Measurements from ENCODE around the gene GALNT7.

Gene GALNT7

DNA sequence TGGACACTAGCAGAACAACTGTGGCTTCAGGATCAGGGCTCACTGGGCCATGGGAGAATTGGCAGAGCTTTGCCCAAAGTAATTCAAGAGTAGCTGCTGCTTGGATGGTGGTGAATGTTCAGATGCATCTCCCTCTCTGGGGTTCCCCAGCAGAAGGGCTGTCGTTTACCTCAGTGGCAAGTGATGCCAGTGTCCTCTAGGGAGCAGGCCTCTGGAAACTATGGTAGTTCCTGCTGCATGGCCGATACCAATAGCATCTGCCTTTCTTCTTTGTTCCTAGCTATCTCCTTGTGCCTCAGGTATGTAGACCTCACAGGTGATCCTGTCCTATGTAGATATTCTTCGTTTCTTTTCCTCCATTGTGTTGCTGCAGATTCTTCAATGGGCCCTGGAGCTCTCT, 139.2 kb downstream of the GALNT7 start:
- Histone ChIP-seq H3K4me1 (ENCODE audit: insufficient read depth, low read length) (no peaks in the 10 kb centered on the region), H3K36me3 (ENCODE audit: insufficient read depth, low read length) (peaks cover 54% of the 10 kb centered on the region), H3K27me3 (ENCODE audit: insufficient read depth, low read length) (no peaks in the 10 kb centered on the region), H3K9ac (ENCODE audit: low read depth, low read length) (no peak overlapping the region), H3K27ac (ENCODE audit: low read depth, low read length) (no peak overlapping the region), H3K9me3 (ENCODE audit: insufficient read depth, low read depth, low read length) (no peaks in the 10 kb centered on the region), H3K4me3 (ENCODE audit: low read length) (no peak overlapping the region)
- 91% methylated on average over 3 of the region's 3 CpGs for WGBS

DNA sequence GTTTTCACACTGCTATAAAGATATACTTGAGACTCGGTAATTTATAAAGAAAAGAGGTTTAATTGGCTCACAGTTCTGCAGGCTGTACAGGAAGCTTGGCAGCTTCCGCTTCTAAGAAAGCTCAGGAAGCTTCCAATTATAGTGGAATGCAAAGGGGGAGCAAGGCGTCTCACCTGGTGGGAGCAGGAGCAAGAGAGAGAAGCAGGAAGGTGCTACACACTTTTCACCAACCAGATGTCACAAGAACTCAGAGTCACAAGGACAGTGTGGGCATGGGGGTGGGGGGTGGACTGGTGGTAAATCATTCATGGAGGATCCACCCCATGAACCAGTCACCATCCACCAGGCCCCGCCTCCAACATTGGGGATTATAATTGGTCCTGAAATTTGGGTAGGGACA, 142.8 kb downstream of the GALNT7 start:
- Histone ChIP-seq H3K9ac (ENCODE audit: low read depth, low read length) (no peak overlapping the region), H3K4me3 (ENCODE audit: low read length) (no peak overlapping the region), H3K27ac (ENCODE audit: low read depth, low read length) (no peak overlapping the region), H3K4me1 (ENCODE audit: insufficient read depth, low read length) (no peaks in the 10 kb centered on the region), H3K36me3 (ENCODE audit: insufficient read depth, low read length) (peaks cover 57% of the 10 kb centered on the region), H3K9me3 (ENCODE audit: insufficient read depth, low read depth, low read length) (no peaks in the 10 kb centered on the region), H3K27me3 (ENCODE audit: insufficient read depth, low read length) (no peaks in the 10 kb centered on the region)
- WGBS = 95% methylated on average over 4 of the region's 4 CpGs

DNA sequence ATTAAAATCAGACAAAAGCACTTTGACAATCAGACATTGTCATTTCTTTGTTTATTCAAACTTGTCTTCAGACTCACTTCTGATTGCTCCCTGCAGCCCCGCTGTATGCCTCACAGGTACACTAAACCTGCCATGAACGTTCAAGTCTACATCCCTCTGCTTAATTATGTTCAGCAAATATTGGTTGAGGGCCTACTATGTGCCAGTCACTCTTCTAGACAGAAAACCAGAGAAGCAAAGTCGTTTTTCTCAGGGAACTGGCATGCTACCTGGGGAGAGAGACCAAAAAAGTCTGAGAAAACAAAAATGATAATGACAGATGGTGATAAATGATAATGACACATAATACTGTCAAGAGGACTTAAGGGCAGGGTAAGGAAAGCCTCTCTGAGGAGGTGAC, 146.1 kb downstream of the GALNT7 start:
- peaks cover 25% of the 10 kb centered on the region for H3K4me1 ChIP-seq (ENCODE audit: insufficient read depth, low read length)
- H3K36me3 ChIP-seq (ENCODE audit: insufficient read depth, low read length) = peaks cover 57% of the 10 kb centered on the region
- no peaks in the 10 kb centered on the region for H3K9me3 ChIP-seq (ENCODE audit: insufficient read depth, low read depth, low read length)
- H3K4me3 ChIP-seq (ENCODE audit: low read length) = no peak overlapping the region
- 90% methylated on average over 3 of the region's 3 CpGs for WGBS
- no peak overlapping the region for H3K27ac ChIP-seq (ENCODE audit: low read depth, low read length)
- H3K27me3 ChIP-seq (ENCODE audit: insufficient read depth, low read length) = no peaks in the 10 kb centered on the region
- no peak overlapping the region for H3K9ac ChIP-seq (ENCODE audit: low read depth, low read length)

DNA sequence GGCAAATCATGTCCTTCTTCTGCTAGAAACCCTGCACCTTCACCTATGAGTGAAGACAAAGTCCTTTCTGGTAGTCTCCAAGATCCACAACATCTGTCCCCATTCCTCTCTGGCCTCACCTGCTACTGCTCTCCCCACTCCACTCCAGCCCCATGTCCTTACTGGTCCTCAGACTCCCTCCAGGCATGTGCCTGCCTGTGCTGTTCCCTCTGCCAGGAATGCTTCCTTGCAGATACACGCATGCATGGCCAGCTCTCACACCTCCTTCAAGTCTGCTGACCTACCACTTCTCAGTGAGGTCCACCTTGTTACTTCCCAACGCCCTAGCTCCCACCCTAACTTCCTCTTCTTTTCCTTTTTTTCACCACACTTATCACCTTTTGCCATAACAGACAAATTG, 147.4 kb downstream of the GALNT7 start:
- Histone ChIP-seq H3K27me3 (ENCODE audit: insufficient read depth, low read length) (no peaks in the 10 kb centered on the region), H3K4me1 (ENCODE audit: insufficient read depth, low read length) (peaks cover 26% of the 10 kb centered on the region), H3K9ac (ENCODE audit: low read depth, low read length) (no peak overlapping the region), H3K27ac (ENCODE audit: low read depth, low read length) (no peak overlapping the region), H3K4me3 (ENCODE audit: low read length) (no peak overlapping the region), H3K9me3 (ENCODE audit: insufficient read depth, low read depth, low read length) (no peaks in the 10 kb centered on the region), H3K36me3 (ENCODE audit: insufficient read depth, low read length) (peaks cover 59% of the 10 kb centered on the region)
- 90% methylated on average over 2 of the region's 2 CpGs for WGBS

DNA sequence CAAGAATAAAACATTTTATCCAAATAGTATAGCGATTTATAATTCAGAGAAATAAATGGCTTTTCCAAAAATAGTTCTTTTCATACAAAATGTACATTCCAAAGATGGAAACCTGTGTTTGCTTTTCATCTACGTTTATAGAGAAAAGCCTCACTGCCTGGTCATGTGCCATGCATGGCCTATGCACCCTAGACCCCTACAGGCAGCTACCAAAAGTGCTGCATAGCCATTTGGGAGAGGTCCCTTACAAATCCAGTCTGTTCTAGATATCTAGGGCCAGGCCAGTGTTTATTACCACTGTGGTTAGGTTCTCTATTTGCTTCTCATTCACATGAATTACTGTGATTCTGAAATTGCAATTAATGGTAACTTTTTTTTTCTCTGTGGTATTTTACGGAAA, 148.4 kb downstream of the GALNT7 start:
- Histone ChIP-seq H3K27ac (ENCODE audit: low read depth, low read length) (0 out of 2 replicates have a peak overlapping the region, but pooled peaks have one; percentile 75), H3K4me3 (ENCODE audit: low read length) (no peak overlapping the region), H3K9ac (ENCODE audit: low read depth, low read length) (no peak overlapping the region), H3K9me3 (ENCODE audit: insufficient read depth, low read depth, low read length) (no peaks in the 10 kb centered on the region), H3K27me3 (ENCODE audit: insufficient read depth, low read length) (no peaks in the 10 kb centered on the region), H3K4me1 (ENCODE audit: insufficient read depth, low read length) (peaks cover 26% of the 10 kb centered on the region), H3K36me3 (ENCODE audit: insufficient read depth, low read length) (peaks cover 67% of the 10 kb centered on the region)
- WGBS = 93% methylated on average over 3 of the region's 3 CpGs

DNA sequence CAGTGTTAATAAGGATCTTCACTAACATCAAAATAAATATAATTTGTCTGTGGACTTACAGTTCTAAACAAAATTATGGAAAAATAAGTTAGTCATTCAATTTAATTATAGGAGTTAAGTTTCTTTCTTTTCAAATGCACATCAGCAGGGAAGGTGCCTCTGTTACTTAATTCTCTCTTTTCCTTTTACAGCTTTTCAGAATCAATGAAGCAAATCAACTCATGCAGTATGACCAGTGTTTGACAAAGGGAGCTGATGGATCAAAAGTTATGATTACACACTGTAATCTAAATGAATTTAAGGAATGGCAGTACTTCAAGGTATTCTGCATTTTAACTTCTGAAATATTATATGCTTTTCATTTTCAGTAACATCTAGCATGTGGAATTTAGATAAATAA, 149.6 kb downstream of the GALNT7 start:
- Histone ChIP-seq H3K4me1 (ENCODE audit: insufficient read depth, low read length) (peaks cover 26% of the 10 kb centered on the region), H3K9ac (ENCODE audit: low read depth, low read length) (no peak overlapping the region; the same call in 1 of the 2 replicates), H3K36me3 (ENCODE audit: insufficient read depth, low read length) (peaks cover 80% of the 10 kb centered on the region), H3K27me3 (ENCODE audit: insufficient read depth, low read length) (no peaks in the 10 kb centered on the region), H3K9me3 (ENCODE audit: insufficient read depth, low read depth, low read length) (no peaks in the 10 kb centered on the region), H3K4me3 (ENCODE audit: low read length) (peak overlapping the region; percentile 18; the same call in 1 of the 2 replicates), H3K27ac (ENCODE audit: low read depth, low read length) (peak overlapping the region; percentile 75)

DNA sequence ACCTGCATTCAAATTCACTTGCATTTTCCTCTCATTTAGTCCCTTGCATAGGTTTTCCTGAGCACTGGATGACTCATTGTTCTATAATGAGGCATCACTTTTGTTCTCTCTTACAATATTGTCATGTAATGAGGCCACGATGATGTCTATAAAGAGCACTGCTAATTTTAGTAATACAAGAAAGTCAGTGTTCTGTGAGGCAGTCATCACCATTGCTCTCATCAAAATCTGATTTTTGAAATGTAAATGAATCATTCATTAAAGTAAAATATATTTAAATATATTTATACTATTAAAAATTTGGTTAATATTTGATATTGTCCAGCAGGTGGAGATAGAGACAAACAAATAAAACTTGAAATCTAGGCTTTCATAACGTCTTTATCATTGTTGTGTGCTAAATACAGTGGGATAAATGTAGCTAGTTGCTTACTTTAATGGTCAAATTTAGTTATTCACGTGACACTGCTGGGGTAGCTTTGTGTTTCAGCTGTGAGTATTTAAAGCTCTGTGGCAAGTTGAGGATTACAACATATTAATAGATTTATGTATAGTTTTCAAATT, 150.1 kb downstream of the GALNT7 start:
- H3K27ac ChIP-seq (ENCODE audit: low read depth, low read length) = peak overlapping the region; percentile 75
- H3K36me3 ChIP-seq (ENCODE audit: insufficient read depth, low read length) = peaks cover 82% of the 10 kb centered on the region
- no peaks in the 10 kb centered on the region for H3K27me3 ChIP-seq (ENCODE audit: insufficient read depth, low read length)
- peaks cover 26% of the 10 kb centered on the region for H3K4me1 ChIP-seq (ENCODE audit: insufficient read depth, low read length)
- WGBS = 68% methylated on average over 3 of the region's 3 CpGs
- no peak overlapping the region for H3K9ac ChIP-seq (ENCODE audit: low read depth, low read length)
- peak overlapping the region; percentile 18; the same call in 1 of the 2 replicates for H3K4me3 ChIP-seq (ENCODE audit: low read length)
- H3K9me3 ChIP-seq (ENCODE audit: insufficient read depth, low read depth, low read length) = no peaks in the 10 kb centered on the region

DNA sequence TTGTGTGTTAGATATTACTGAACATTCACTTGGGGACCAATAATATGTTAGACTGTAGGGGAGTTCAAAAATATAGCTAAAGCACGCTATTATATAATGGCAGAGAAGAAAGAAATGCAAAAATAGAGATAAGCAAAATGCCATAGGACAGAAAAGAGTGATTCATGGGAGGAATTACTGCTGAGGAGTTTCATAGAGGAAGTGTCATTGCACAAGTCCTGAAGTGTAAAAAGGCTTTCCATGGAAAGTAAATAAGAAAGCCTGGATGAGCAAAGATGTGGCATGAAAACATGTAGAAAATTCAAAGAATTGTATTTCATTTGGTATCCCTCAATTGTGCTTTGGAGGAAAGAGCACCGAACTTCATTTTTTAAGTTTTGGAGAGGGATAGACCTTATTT, 151.1 kb downstream of the GALNT7 start:
- Histone ChIP-seq H3K36me3 (ENCODE audit: insufficient read depth, low read length) (peaks cover 79% of the 10 kb centered on the region), H3K4me1 (ENCODE audit: insufficient read depth, low read length) (peaks cover 26% of the 10 kb centered on the region), H3K4me3 (ENCODE audit: low read length) (no peak overlapping the region), H3K27ac (ENCODE audit: low read depth, low read length) (no peak overlapping the region), H3K27me3 (ENCODE audit: insufficient read depth, low read length) (no peaks in the 10 kb centered on the region), H3K9ac (ENCODE audit: low read depth, low read length) (no peak overlapping the region), H3K9me3 (ENCODE audit: insufficient read depth, low read depth, low read length) (no peaks in the 10 kb centered on the region)
- WGBS = 96% methylated on average over 2 of the region's 2 CpGs

DNA sequence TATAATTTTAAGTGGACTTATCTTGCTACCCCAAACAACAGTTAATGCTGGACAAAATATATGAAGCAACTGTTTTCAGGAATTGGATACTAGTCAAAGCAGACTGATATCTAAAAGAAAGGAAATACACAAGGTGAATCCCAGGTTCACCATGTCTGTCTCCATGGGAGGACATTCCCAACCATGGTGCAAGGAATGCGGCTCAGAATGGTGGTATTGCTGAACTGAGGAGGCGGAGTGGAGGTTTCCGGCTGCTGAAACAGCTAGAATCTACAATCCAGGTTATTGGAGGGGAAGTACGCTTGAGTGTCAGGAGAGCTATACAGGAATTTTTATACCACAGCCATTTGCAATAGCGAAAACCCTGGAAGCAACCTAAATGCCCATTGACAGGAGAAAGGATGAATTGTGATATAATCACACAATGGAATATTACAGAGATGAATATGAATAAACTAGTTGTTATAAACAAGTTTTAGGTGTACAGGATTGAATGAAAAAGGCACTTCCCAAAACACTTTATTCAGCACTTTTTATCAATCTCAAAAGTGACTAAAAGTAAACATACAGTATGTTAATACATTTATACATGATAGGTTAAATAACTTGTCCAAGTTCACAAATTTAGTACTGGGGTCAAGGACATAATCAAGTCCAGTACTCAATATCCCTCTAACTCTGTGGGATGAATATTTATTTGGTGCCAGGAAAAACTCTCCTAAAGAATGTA, 156.6 kb downstream of the GALNT7 start:
- 95% methylated on average over 4 of the region's 5 CpGs for WGBS
- peaks cover 93% of the 10 kb centered on the region for H3K36me3 ChIP-seq (ENCODE audit: insufficient read depth, low read length)

DNA sequence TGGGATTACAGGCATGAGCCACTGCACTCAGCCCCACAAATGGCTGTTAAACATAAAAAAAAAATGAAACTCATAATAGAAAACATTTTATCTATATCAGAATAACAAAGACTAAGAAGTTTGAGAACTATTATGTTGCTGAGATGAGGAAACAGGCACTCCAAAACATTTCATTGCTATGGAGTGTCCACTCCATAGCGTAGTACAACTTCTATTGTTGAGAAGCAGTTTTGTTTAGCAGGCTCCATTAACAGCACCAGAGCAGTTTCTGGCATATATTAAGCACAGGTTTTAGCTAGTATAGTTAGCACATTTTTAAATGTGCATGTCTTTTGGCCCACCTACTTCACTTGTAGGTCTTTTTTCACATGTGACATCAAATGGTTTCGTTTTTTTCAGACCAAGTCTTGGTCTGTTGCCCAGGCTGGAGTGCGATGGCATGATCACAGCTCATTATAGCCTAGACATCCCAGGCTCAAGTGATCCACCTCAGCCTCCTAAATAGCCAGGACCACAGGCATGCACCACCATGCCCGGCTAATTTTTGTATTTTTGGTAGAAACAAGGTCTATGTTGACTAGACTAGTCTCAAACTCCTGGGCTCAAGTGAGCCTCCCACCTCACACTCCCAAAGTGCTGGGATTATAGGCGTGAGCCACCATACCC, 159.8 kb downstream of the GALNT7 start:
- 98% methylated on average over 5 of the region's 5 CpGs for WGBS
- Histone ChIP-seq H3K4me1 (ENCODE audit: insufficient read depth, low read length) (peaks cover 12% of the 10 kb centered on the region; the same call in 1 of the 2 replicates), H3K36me3 (ENCODE audit: insufficient read depth, low read length) (peaks cover 93% of the 10 kb centered on the region), H3K27me3 (ENCODE audit: insufficient read depth, low read length) (no peaks in the 10 kb centered on the region), H3K9ac (ENCODE audit: low read depth, low read length) (no peak overlapping the region), H3K9me3 (ENCODE audit: insufficient read depth, low read depth, low read length) (no peaks in the 10 kb centered on the region), H3K4me3 (ENCODE audit: low read length) (no peak overlapping the region), H3K27ac (ENCODE audit: low read depth, low read length) (no peak overlapping the region)

More for the DNA sequence above, 156.6 kb downstream of the GALNT7 start:
- Histone ChIP-seq H3K27ac (ENCODE audit: low read depth, low read length) (no peak overlapping the region), H3K9me3 (ENCODE audit: insufficient read depth, low read depth, low read length) (no peaks in the 10 kb centered on the region), H3K27me3 (ENCODE audit: insufficient read depth, low read length) (no peaks in the 10 kb centered on the region), H3K4me1 (ENCODE audit: insufficient read depth, low read length) (no peaks in the 10 kb centered on the region), H3K9ac (ENCODE audit: low read depth, low read length) (no peak overlapping the region), H3K4me3 (ENCODE audit: low read length) (no peak overlapping the region)

DNA sequence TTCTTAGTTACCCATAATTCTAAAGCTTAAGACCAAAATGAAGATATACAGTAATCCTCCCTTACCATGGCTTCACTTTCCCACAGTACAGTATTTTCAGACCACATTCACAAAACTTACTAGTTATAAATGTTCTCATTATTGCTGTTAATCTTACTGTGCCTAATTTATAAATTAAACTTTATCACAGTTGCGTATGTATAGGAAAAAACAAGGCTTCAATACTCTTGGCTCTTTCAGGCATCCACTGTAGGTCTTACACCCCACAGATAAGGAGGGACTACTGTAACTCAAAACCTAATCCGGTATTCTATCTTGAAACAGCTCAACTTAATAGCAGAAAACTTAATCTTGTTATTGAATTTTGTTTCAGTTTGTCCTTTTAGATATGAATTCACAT, 162.0 kb downstream of the GALNT7 start:
- no peak overlapping the region for H3K27ac ChIP-seq (ENCODE audit: low read depth, low read length)
- no peak overlapping the region for H3K4me3 ChIP-seq (ENCODE audit: low read length)
- 95% methylated on average over 1 of the region's 2 CpGs for WGBS
- no peak overlapping the region for H3K9ac ChIP-seq (ENCODE audit: low read depth, low read length)
- peaks cover 13% of the 10 kb centered on the region; the same call in 1 of the 2 replicates for H3K4me1 ChIP-seq (ENCODE audit: insufficient read depth, low read length)
- H3K27me3 ChIP-seq (ENCODE audit: insufficient read depth, low read length) = no peaks in the 10 kb centered on the region
- H3K36me3 ChIP-seq (ENCODE audit: insufficient read depth, low read length) = peaks cover 77% of the 10 kb centered on the region
- H3K9me3 ChIP-seq (ENCODE audit: insufficient read depth, low read depth, low read length) = no peaks in the 10 kb centered on the region
